ENCODE data around the gene ANKRD1.
"Not testable (repeated sequence)": the region's sequence is repeated elsewhere in the genome, so short reads cannot be mapped to it uniquely, and the experiment has no call there.

The ANKRD1 gene

GRCh38 chr10:90920986-90921666 lies at the start of gene ANKRD1:
ANKRD1 (minus strand) TSS chr10:90921087; CDS start chr10:90921027, 60 bp downstream.
- FAIRE-seq = no peak
- no peak for DNase-seq (ENCODE audit: extremely low spot score, insufficient read length, low read depth)

GRCh38 chr10:90969947-90970673 lies 49.2 kb upstream of the ANKRD1 start:
- DNase-seq (ENCODE audit: extremely low spot score, insufficient read length, low read depth) (no peak), FAIRE-seq (no peak)

GRCh38 chr10:90969121-90969534 lies 48.2 kb upstream of the ANKRD1 start:
- DNase-seq (ENCODE audit: extremely low spot score, insufficient read length, low read depth) (no peak), FAIRE-seq (no peak)

GRCh38 chr10:90968328-90969081 lies 47.6 kb upstream of the ANKRD1 start:
- FAIRE-seq = no peak
- DNase-seq (ENCODE audit: extremely low spot score, insufficient read length, low read depth) = no peak

GRCh38 chr10:90967865-90968264 lies 47.0 kb upstream of the ANKRD1 start:
- FAIRE-seq = no peak
- no peak for DNase-seq (ENCODE audit: extremely low spot score, insufficient read length, low read depth)

- FAIRE-seq = no peak
- DNase-seq (ENCODE audit: extremely low spot score, insufficient read length, low read depth) = no peak
Observed at GRCh38 chr10:90966146-90966545, 45.3 kb upstream of the ANKRD1 start.

- no peak for DNase-seq (ENCODE audit: extremely low spot score, insufficient read length, low read depth)
- no peak for FAIRE-seq
Observed at GRCh38 chr10:90965720-90966119, 44.8 kb upstream of the ANKRD1 start.

GRCh38 chr10:90964781-90965465 lies 44.0 kb upstream of the ANKRD1 start:
- no peak for DNase-seq (ENCODE audit: extremely low spot score, insufficient read length, low read depth)
- no peak for FAIRE-seq

GRCh38 chr10:90963331-90963730 lies 42.4 kb upstream of the ANKRD1 start:
- no peak for FAIRE-seq
- no peak for DNase-seq (ENCODE audit: extremely low spot score, insufficient read length, low read depth)

GRCh38 chr10:90960355-90960814 lies 39.5 kb upstream of the ANKRD1 start:
- DNase-seq (ENCODE audit: extremely low spot score, insufficient read length, low read depth) (no peak), FAIRE-seq (no peak)

GRCh38 chr10:90959826-90960225 lies 38.9 kb upstream of the ANKRD1 start:
- FAIRE-seq = no peak
- DNase-seq (ENCODE audit: extremely low spot score, insufficient read length, low read depth) = no peak

GRCh38 chr10:90958781-90959180 lies 37.9 kb upstream of the ANKRD1 start:
- DNase-seq (ENCODE audit: extremely low spot score, insufficient read length, low read depth) (no peak), FAIRE-seq (no peak)

GRCh38 chr10:90947030-90947960 lies 26.4 kb upstream of the ANKRD1 start:
- peak; percentile 7 for DNase-seq (ENCODE audit: extremely low spot score, insufficient read length, low read depth)
- FAIRE-seq = peak; percentile 56

GRCh38 chr10:90945491-90946070 lies 24.7 kb upstream of the ANKRD1 start:
- FAIRE-seq (no peak), DNase-seq (ENCODE audit: extremely low spot score, insufficient read length, low read depth) (no peak)

- FAIRE-seq (no peak), DNase-seq (ENCODE audit: extremely low spot score, insufficient read length, low read depth) (no peak)
Observed at GRCh38 chr10:90944749-90945148, 23.9 kb upstream of the ANKRD1 start.

- FAIRE-seq; DNase-seq (ENCODE audit: extremely low spot score, insufficient read length, low read depth): not testable (repeated sequence)
Observed at GRCh38 chr10:90942980-90943379, 22.1 kb upstream of the ANKRD1 start.

GRCh38 chr10:90939648-90940047 lies 18.8 kb upstream of the ANKRD1 start:
- FAIRE-seq (no peak), DNase-seq (ENCODE audit: extremely low spot score, insufficient read length, low read depth) (no peak)

GRCh38 chr10:90939116-90939515 lies 18.2 kb upstream of the ANKRD1 start:
- FAIRE-seq (no peak), DNase-seq (ENCODE audit: extremely low spot score, insufficient read length, low read depth) (no peak)
